ENCODE results near the gene RFFL. TPM values are rescaled to one million over a fixed set of nuclear protein-coding genes. Genes with fewer than 3 reads are reported as not detected.

RFFL gene
- total and polyA plus RNA-seq, 9 of the 15 experiments (the other 6 are each of a cell fraction or from before 2014, with no cell fraction given): 3.4 to 18.1 (median 12.8) TPM

DNA sequence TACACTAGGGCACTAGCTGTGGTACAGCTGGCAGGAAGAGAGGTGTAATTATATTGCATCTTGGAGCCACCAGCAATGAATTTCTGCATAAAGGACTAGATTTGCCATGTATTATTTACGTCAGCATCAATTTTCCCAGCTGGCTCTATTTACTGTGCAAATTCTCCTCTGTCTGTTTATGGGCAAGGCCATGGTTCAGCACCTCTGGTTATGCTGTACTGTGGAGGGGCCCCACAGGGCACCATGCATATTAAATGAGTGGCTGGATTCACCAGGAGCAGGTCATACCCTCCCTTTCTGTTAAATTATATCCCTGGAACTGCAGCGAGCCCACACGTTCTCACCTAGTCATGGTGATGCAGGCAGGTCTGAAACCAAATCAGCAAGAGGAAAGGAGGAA lies 36.4 kb upstream of the RFFL start:
- H3K36me3 ChIP-seq (ENCODE audit: control insufficient read depth, insufficient read depth, low read length): peaks cover 47% of the 10 kb centered on the region; the same call in 2 of the 3 replicates
- no peak overlapping the region for H2AFZ ChIP-seq (ENCODE audit: low read depth, low read length)
- H3K79me2 ChIP-seq (ENCODE audit: control insufficient read depth, insufficient read depth, low read length): no peaks in the 10 kb centered on the region
- H3K4me1 ChIP-seq (replicated peaks in 1 of 2; ENCODE audit: control insufficient read depth in 2 of 2, insufficient read depth in 2 of 2, low read length in 2 of 2): no peaks in the 10 kb centered on the region
- no peak overlapping the region for H3K4me2 ChIP-seq (ENCODE audit: insufficient read depth, low read length)
- in situ Hi-C loops (cut with MboI): no loop called here
- DNase-seq (ENCODE audit: extremely low read depth in 1 of 4, low spot score in 3 of 4) (no peak), ATAC-seq (no peak), FAIRE-seq (no peak)
- H3K4me3 ChIP-seq: no peak overlapping the region
- TF ChIP-seq MIER1 (IDR thresholded peaks at IDR 0.05; ENCODE audit: low read depth): no peak
- TF ChIP-seq TAF1 (IDR thresholded peaks at IDR 0.05; ENCODE audit: control insufficient read depth, extremely low read depth, insufficient read depth, low read length, severe bottlenecking): no peak
- TF ChIP-seq RHOXF2B (CRISPR knock-in tag; conservative IDR thresholded peaks at IDR 0.05): no peak
- TF ChIP-seq POLR2H (tag; IDR thresholded peaks at IDR 0.05; ENCODE audit: low read depth): no peak
- no peaks in the 10 kb centered on the region for H4K20me1 ChIP-seq (replicated peaks; ENCODE audit: control insufficient read depth, insufficient read depth, low read length)
- H3K27me3 ChIP-seq (ENCODE audit: control insufficient read depth in 2 of 2, insufficient read depth in 2 of 2, low read length in 2 of 2): no peaks in the 10 kb centered on the region
- no peak overlapping the region for H3K9ac ChIP-seq (ENCODE audit: insufficient read depth in 1 of 2, low read depth in 2 of 2, low read length in 2 of 2)
- H3K9me1 ChIP-seq (ENCODE audit: control insufficient read depth, insufficient read depth, low read length): no peaks in the 10 kb centered on the region
- intact Hi-C loops (cut with micrococcal nuclease): no loop called here
- 78% methylated on average over 3 of the region's 3 CpGs for WGBS (ENCODE audit: insufficient coverage, low coverage, missing lambda C conversion rate)
- POLR2A ChIA-PET: no interaction called here
- H3K9me3 ChIP-seq (replicated peaks; ENCODE audit: control insufficient read depth, insufficient read depth, low read depth, low read length): no peaks in the 10 kb centered on the region
- BruUV-seq (replicated peaks): no TSS peak
- no peak overlapping the region for H3K27ac ChIP-seq (ENCODE audit: extremely low read depth, low read depth, low read length)
- CTCF ChIA-PET (ENCODE audit: low intra/inter-chr PET ratio): no interaction called here

DNA sequence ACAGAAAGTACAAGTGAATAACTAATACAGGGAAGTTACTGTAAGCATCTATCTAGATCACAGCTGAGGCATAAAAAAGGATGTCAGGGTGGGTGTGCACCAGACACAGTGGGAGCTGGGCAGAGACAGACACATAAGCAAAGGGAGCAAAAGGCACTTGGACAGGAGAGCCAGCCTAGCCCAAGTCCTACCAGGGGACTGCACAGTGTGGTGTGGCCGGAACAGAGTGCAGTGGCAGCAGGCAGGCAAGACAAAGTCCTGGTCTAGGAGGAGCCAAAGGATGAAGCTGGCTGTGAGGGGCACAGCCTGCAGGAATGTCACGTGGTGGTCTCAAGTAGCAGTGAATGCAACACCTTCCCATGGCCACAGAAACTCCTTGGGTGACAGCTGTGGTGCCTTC lies 34.3 kb upstream of the RFFL start:
- Histone ChIP-seq H3K4me3 (no peak overlapping the region), H3K79me2 (ENCODE audit: control insufficient read depth, insufficient read depth, low read length) (no peaks in the 10 kb centered on the region), H4K20me1 (replicated peaks; ENCODE audit: control insufficient read depth, insufficient read depth, low read length) (no peaks in the 10 kb centered on the region), H3K4me1 (replicated peaks in 1 of 2; ENCODE audit: control insufficient read depth in 2 of 2, insufficient read depth in 2 of 2, low read length in 2 of 2) (no peaks in the 10 kb centered on the region), H3K9ac (ENCODE audit: insufficient read depth in 1 of 2, low read depth in 2 of 2, low read length in 2 of 2) (0 out of 4 replicates have a peak overlapping the region, but pooled peaks of 1 of the 2 experiments have one; percentile 6), H2AFZ (ENCODE audit: low read depth, low read length) (no peak overlapping the region), H3K27me3 (ENCODE audit: control insufficient read depth in 2 of 2, insufficient read depth in 2 of 2, low read length in 2 of 2) (no peaks in the 10 kb centered on the region), H3K27ac (ENCODE audit: extremely low read depth, low read depth, low read length) (no peak overlapping the region), H3K9me3 (replicated peaks; ENCODE audit: control insufficient read depth, insufficient read depth, low read depth, low read length) (no peaks in the 10 kb centered on the region), H3K4me2 (ENCODE audit: insufficient read depth, low read length) (no peak overlapping the region), H3K36me3 (ENCODE audit: control insufficient read depth, insufficient read depth, low read length) (peaks cover 39% of the 10 kb centered on the region; the same call in 2 of the 3 replicates), H3K9me1 (ENCODE audit: control insufficient read depth, insufficient read depth, low read length) (no peaks in the 10 kb centered on the region)
- FAIRE-seq (no peak), ATAC-seq (no peak), DNase-seq (ENCODE audit: extremely low read depth in 1 of 4, low spot score in 3 of 4) (no peak)
- ChIA-PET CTCF (ENCODE audit: low intra/inter-chr PET ratio) (no interaction called here), POLR2A (interaction anchor here (1.5 kb wide), 1 partner anchor 11 kb away, joined by 3 read pairs; no protein-coding TSS in a partner anchor)
- in situ Hi-C loops (cut with MboI) (no loop called here), intact Hi-C loops (cut with micrococcal nuclease) (no loop called here)
- no TSS peak for BruUV-seq (replicated peaks)
- WGBS (ENCODE audit: insufficient coverage, low coverage, missing lambda C conversion rate): 73% methylated on average over 2 of the region's 2 CpGs
- no peak for TF ChIP-seq FOXJ3 (CRISPR knock-in tag; IDR thresholded peaks at IDR 0.05)
- no peak for TF ChIP-seq YBX1 (IDR thresholded peaks at IDR 0.05)
- TF ChIP-seq ERF (CRISPR knock-in tag; IDR thresholded peaks at IDR 0.05): no peak
- no peak for TF ChIP-seq ZNF253 (CRISPR knock-in tag; conservative IDR thresholded peaks at IDR 0.05)
- no peak for TF ChIP-seq JUND (IDR thresholded peaks at IDR 0.05; ENCODE audit: borderline replicate concordance, low read depth, low read length)
- TF ChIP-seq JUND (tag; IDR thresholded peaks at IDR 0.05; ENCODE audit: borderline replicate concordance, low read depth, low read length): no peak
- TF ChIP-seq ZNF133 (CRISPR knock-in tag; IDR thresholded peaks at IDR 0.05): no peak
- no peak for TF ChIP-seq NFATC3 (IDR thresholded peaks at IDR 0.05)
- TF ChIP-seq, protein P1, sequence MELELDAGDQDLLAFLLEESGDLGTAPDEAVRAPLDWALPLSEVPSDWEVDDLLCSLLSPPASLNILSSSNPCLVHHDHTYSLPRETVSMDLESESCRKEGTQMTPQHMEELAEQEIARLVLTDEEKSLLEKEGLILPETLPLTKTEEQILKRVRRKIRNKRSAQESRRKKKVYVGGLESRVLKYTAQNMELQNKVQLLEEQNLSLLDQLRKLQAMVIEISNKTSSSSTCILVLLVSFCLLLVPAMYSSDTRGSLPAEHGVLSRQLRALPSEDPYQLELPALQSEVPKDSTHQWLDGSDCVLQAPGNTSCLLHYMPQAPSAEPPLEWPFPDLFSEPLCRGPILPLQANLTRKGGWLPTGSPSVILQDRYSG (tag; conservative IDR thresholded peaks at IDR 0.05; ENCODE audit: low read depth): no peak
- TF ChIP-seq PHF8 (IDR thresholded peaks at IDR 0.05; ENCODE audit: borderline replicate concordance, low read length): no peak
- TF ChIP-seq, protein P2, sequence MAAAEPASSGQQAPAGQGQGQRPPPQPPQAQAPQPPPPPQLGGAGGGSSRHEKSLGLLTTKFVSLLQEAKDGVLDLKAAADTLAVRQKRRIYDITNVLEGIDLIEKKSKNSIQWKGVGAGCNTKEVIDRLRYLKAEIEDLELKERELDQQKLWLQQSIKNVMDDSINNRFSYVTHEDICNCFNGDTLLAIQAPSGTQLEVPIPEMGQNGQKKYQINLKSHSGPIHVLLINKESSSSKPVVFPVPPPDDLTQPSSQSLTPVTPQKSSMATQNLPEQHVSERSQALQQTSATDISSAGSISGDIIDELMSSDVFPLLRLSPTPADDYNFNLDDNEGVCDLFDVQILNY (CRISPR knock-in tag; IDR thresholded peaks at IDR 0.05): no peak
- TF ChIP-seq MXI1 (IDR thresholded peaks at IDR 0.05; ENCODE audit: low read depth, low read length): no peak

Measured in K562 (cell line).